ENCODE data around the gene VCL.

- TF ChIP-seq CTCF (IDR thresholded peaks at IDR 0.05) (no peak), ZFX (IDR thresholded peaks at IDR 0.05; ENCODE audit: borderline replicate concordance) (no peak)
These were observed 41.7 kb downstream of the VCL start for GRCh38 chr10:74039561-74040145.

All from 22Rv1 (cell line).